Measurements from ENCODE around the gene DNMT1. TPM values are rescaled to one million over a fixed set of nuclear protein-coding genes. Genes with fewer than 3 reads are reported as not detected.

The DNMT1 gene
- polyA plus RNA-seq, 3 donors: 17.6 to 72.5 (median 19.0) TPM

DNA sequence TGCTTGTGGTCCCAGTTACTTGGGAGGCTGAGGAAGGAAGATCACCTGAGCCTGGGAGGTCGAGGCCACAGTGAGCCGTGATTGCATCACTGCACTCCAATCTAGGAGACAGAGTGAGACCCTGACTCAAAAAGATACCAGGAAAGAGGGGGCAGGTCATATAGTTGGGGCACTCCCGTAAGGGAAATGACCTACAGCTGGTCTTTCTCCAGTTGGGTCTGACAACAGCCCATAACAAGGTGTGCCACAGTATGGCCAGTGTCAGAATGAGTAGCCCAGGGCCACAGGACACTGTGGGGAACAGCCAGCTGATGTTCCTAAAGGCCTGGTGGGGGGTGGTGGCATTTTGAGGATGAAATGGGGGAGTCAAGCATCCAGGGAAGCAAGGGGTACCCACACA, 10.8 kb downstream of the DNMT1 start:
- DNase-seq: no peak
- no peak overlapping the region for H3K4me2 ChIP-seq (replicated peaks; ENCODE audit: extremely low read depth, low read length, poor library complexity, severe bottlenecking)
- TF ChIP-seq CTCF (IDR thresholded peaks at IDR 0.05): no peak
- H3K4me3 Mint-ChIP-seq: no peak overlapping the region
- no peaks in the 10 kb centered on the region for H3K27me3 ChIP-seq (ENCODE audit: control insufficient read depth in 2 of 2, insufficient read depth in 2 of 2, low read length in 2 of 2)
- H2AFZ ChIP-seq (ENCODE audit: insufficient read depth, low read depth, low read length, poor library complexity, severe bottlenecking): no peak overlapping the region
- H3K9ac ChIP-seq (ENCODE audit: insufficient read depth, low read length, poor library complexity, severe bottlenecking): no peak overlapping the region
- no peak overlapping the region for H3K4me3 ChIP-seq (replicated peaks in 1 of 3; ENCODE audit: low read depth in 2 of 3, low read length in 3 of 3)
- H3K9me3 ChIP-seq (replicated peaks in 1 of 2; ENCODE audit: control insufficient read depth in 1 of 2, insufficient read depth in 1 of 2, low read length in 2 of 2): no peaks in the 10 kb centered on the region
- H3K79me2 ChIP-seq (ENCODE audit: insufficient read depth, low read length): peaks cover 92% of the 10 kb centered on the region
- H3K27ac ChIP-seq (ENCODE audit: low read depth in 1 of 2, low read length in 2 of 2): peak overlapping the region in 1 of 2 donors; percentile 13
- H4K20me1 ChIP-seq (ENCODE audit: insufficient read depth, low read length): peaks cover 37% of the 10 kb centered on the region
- intact Hi-C loops (cut with micrococcal nuclease): no loop called here
- peaks cover 0 to 1% (median 0%) of the 10 kb centered on the region in 3 donors for H3K27me3 Mint-ChIP-seq (ENCODE audit: low read depth in 3 of 3)
- no peaks in the 10 kb centered on the region for H3K4me1 ChIP-seq (ENCODE audit: control insufficient read depth in 1 of 2, insufficient read depth in 2 of 2, low read length in 2 of 2)
- H3K27ac Mint-ChIP-seq: peak overlapping the region in 4 of 7 donors; percentile 3 to 70 (median 36)
- no peaks in the 10 kb centered on the region for H3K9me3 Mint-ChIP-seq
- peaks cover 4% of the 10 kb centered on the region for H3K4me1 Mint-ChIP-seq
- H3K36me3 ChIP-seq (replicated peaks in 1 of 2; ENCODE audit: control insufficient read depth in 1 of 2, insufficient read depth in 2 of 2, low read length in 2 of 2): peaks cover 58 to 74% of the 10 kb centered on the region in 2 donors
- peaks cover 39 to 66% of the 10 kb centered on the region in 2 donors for H3K36me3 Mint-ChIP-seq
- 84% methylated on average over 3 of the region's 3 CpGs for WGBS (ENCODE audit: insufficient coverage)

- Mint-ChIP-seq H3K27ac (no peak overlapping the region), H3K9me3 (no peaks in the 10 kb centered on the region), H3K4me3 (no peak overlapping the region), H3K4me1 (peaks cover 4% of the 10 kb centered on the region), H3K27me3 (ENCODE audit: low read depth in 3 of 3) (no peaks in the 10 kb centered on the region), H3K36me3 (peaks cover 36 to 70% of the 10 kb centered on the region in 2 donors)
- H2AFZ ChIP-seq (ENCODE audit: insufficient read depth, low read depth, low read length, poor library complexity, severe bottlenecking): no peak overlapping the region
- H3K79me2 ChIP-seq (ENCODE audit: insufficient read depth, low read length): peaks cover 87% of the 10 kb centered on the region
- intact Hi-C loops (cut with micrococcal nuclease): no loop called here
- no peak overlapping the region for H3K9ac ChIP-seq (ENCODE audit: insufficient read depth, low read length, poor library complexity, severe bottlenecking)
- no peaks in the 10 kb centered on the region for H3K4me1 ChIP-seq (ENCODE audit: control insufficient read depth in 1 of 2, insufficient read depth in 2 of 2, low read length in 2 of 2)
- peaks cover 58 to 81% of the 10 kb centered on the region in 2 donors for H3K36me3 ChIP-seq (replicated peaks in 1 of 2; ENCODE audit: control insufficient read depth in 1 of 2, insufficient read depth in 2 of 2, low read length in 2 of 2)
- H3K27ac ChIP-seq (ENCODE audit: low read depth in 1 of 2, low read length in 2 of 2): no peak overlapping the region
- no peaks in the 10 kb centered on the region for H3K9me3 ChIP-seq (replicated peaks in 1 of 2; ENCODE audit: control insufficient read depth in 1 of 2, insufficient read depth in 1 of 2, low read length in 2 of 2)
- H3K4me3 ChIP-seq (replicated peaks in 1 of 3; ENCODE audit: low read depth in 2 of 3, low read length in 3 of 3): no peak overlapping the region
- 92% methylated on average over 2 of the region's 10 CpGs for WGBS (ENCODE audit: insufficient coverage)
- no peaks in the 10 kb centered on the region for H3K27me3 ChIP-seq (ENCODE audit: control insufficient read depth in 2 of 2, insufficient read depth in 2 of 2, low read length in 2 of 2)
- H3K4me2 ChIP-seq (replicated peaks; ENCODE audit: extremely low read depth, low read length, poor library complexity, severe bottlenecking): no peak overlapping the region
- H4K20me1 ChIP-seq (ENCODE audit: insufficient read depth, low read length): peaks cover 34% of the 10 kb centered on the region
- DNase-seq: no peak
- no peak for TF ChIP-seq CTCF (IDR thresholded peaks at IDR 0.05)
These were observed 11.9 kb downstream of the DNMT1 start for GRCh38 chr19:10182847-10183246.

All from CD14-positive monocyte (primary cell).